SK-N-MC (cell line): ENCODE measurements around the gene CIROP.

ENCODE experiments used
- DNase-seq: peaks from one replicate; pipeline ENCODE4 v3.0.0-alpha.2; 2011; ENCODE audit warnings: low read depth, low spot score
- H3K27ac ChIP-seq: fragments of 200-600 bp; sonication (generic); 2 replicates; pipeline ENCODE4 v1.5.1; 2016; ENCODE audit warnings: mixed run types
- H3K36me3 ChIP-seq: fragments of 200-600 bp; sonication (generic); 2 replicates; pipeline ENCODE4 v1.6.1; 2017; ENCODE audit warnings: antibody characterized with exemption, low read length, mixed read lengths; ENCODE audit not compliant: insufficient read depth
- H3K4me3 ChIP-seq: fragments of 200-600 bp; sonication (generic); 2 replicates; pipeline ENCODE4 v1.5.1; 2016
- H3K9ac ChIP-seq: fragments of 200-600 bp; sonication (generic); 2 replicates; pipeline ENCODE4 v1.8.0; 2017; ENCODE audit warnings: mixed run types, mixed read lengths; ENCODE audit not compliant: insufficient read length
- H3K9me3 ChIP-seq: fragments of 200-600 bp; sonication (generic); 2 replicates; pipeline ENCODE4 v1.6.1; 2017; ENCODE audit warnings: low read depth, mild to moderate bottlenecking, antibody characterized with exemption, low read length, moderate library complexity, mixed read lengths
- EZH2 ChIP-seq: fragments of 200-600 bp; sonication (generic); IDR thresholded peaks from one replicate; pipeline ENCODE4 v1.6.1; 2017; ENCODE audit warnings: antibody characterized with exemption
- FOXP2 ChIP-seq: optimal IDR thresholded peaks from 2 replicates; pipeline ENCODE3; 2011; ENCODE audit warnings: mild to moderate bottlenecking, moderate library complexity; ENCODE audit not compliant: insufficient read depth; ENCODE audit errors: extremely low read length, control extremely low read depth
- POLR2AphosphoS5 ChIP-seq: IDR thresholded peaks from 2 replicates; pipeline ENCODE4 v1.6.1; 2012; ENCODE audit warnings: mild to moderate bottlenecking, low read depth, low read length, borderline replicate concordance

Gene CIROP

DNA sequence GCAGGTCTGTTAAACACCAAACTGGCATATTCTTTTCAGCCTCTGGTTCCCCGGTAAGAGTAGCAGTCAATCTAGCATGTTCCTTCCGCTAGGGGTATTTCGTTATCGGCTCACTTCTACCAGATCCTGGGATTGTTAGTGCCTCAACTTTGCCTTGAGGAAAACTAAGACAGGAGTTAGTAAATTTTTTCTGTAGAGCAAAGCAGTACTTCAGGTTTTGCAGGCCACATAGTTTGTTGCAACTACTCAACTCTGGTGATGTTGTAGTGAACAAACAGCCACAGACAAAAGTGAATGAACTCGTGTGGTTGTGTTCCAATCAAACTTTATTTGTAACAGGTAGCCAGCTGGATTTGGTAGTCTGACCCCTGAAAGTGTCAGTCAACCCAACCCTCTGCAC is 41.2 kb downstream of the CIROP start:
- no peak for DNase-seq
- Histone ChIP-seq H3K27ac (no peak overlapping the region), H3K36me3 (peaks cover 90% of the 10 kb centered on the region), H3K9ac (no peak overlapping the region), H3K9me3 (no peaks in the 10 kb centered on the region), H3K4me3 (no peak overlapping the region)
- TF ChIP-seq POLR2AphosphoS5 = no peak
- no peak for TF ChIP-seq EZH2
- TF ChIP-seq FOXP2 = no peak

DNA sequence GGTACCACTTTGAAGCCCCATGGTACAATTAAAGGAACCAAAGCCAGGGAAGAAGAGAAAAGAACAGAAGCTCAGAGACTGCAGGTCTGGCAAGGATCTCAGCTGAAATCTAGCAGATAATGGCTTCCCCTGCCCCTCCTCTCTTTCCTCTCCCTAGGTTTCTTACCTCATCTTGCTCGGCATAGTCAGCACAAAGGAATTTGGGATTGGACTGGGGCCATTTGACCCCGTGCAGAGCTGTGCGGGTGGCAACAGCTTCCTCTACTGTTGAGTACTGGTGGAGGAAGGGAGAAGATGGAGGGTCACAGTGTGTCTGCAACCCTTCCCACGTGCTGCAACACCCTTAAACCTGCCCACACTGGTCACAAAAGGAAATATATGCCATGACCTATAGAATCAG is 42.8 kb downstream of the CIROP start:
- H3K9me3 ChIP-seq = no peaks in the 10 kb centered on the region
- H3K27ac ChIP-seq = peak overlapping the region; percentile 27
- no peak overlapping the region for H3K9ac ChIP-seq
- H3K4me3 ChIP-seq = no peak overlapping the region
- TF ChIP-seq EZH2 (no peak), POLR2AphosphoS5 (no peak), FOXP2 (no peak)
- peaks cover 75% of the 10 kb centered on the region for H3K36me3 ChIP-seq
- DNase-seq = no peak

DNA sequence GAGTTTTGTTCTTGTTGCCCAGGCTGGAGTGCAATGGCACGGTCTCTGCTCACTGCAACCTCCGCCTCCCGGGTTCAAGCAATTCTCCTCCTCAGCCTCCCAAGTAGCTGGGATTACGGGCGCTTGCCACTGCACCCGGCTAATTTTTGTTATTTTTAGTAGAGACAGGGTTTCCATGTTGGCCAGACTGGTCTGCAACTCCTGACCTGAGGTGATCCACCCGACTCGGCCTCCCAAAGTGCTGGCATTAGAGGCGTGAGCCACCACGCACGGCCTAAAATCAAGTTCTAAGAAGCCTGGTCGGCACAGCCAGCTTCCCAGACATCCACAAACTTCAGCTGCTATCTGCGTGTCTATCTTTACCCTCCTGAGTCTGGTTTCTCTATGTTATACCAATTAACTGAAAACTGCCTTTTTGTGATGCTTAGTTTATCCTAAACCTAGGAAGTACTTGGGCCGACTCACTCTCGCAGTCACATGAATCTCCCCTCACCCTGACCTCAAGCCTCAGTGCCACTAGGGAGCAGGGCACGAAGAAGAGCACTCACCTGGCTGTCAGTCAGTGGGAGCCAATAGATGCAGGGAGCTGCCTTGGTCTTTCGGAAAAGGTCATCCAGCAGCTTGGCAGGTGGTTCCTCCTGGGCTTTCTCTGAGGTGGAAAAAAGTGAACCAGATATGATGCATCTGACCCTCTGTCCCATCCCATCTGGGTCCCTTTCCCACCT is 44.1 kb downstream of the CIROP start:
- Histone ChIP-seq H3K36me3 (peaks cover 62% of the 10 kb centered on the region), H3K9ac (no peak overlapping the region), H3K9me3 (no peaks in the 10 kb centered on the region), H3K27ac (no peak overlapping the region; the same call in 1 of the 2 replicates), H3K4me3 (no peak overlapping the region)
- no peak for TF ChIP-seq POLR2AphosphoS5
- no peak for TF ChIP-seq EZH2
- no peak for TF ChIP-seq FOXP2
- no peak for DNase-seq

DNA sequence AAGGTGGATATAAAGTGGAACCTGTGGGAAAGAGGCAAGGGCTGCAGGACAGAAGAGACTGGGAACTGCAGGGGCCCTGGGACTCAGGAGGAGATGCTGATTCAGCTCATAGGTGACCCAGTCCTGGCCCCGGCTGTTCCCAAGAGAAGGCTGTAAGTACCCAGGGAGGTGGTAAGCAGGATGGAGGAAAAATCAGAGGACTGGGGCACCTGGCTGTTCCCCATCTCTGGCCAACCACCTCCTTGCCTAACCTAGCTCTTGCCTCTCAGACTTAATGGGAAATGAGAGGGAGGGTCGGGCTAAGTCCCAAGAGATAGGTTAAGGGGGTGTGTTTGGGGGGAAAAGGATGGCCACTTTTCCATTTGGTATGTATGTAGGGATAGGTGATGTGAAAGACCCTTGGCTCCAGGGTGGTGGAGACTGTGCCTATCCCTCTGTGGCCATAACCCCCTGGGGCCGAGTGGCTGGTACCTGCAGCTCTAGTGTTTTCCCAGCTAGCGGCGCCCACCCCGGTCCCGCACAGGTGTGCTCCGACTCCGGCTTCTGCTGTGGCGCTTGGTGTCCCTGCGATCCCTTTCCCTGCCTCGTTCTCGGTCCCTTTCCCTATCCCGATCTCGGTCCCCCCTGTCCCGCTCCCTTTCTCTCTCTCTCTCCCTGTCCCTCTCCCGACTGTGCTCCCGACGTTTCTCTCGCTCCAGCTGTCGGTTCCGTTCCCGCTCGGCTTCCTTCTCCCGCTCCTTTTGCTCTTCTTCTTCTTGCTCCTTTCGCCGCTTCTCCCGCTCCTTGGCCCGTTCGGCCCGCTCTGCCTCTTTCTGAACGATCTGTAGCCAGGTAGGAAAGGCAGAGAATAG is 45.9 kb downstream of the CIROP start:
- TF ChIP-seq EZH2 = no peak
- no peak for TF ChIP-seq POLR2AphosphoS5
- no peak for TF ChIP-seq FOXP2
- no peak overlapping the region for H3K4me3 ChIP-seq
- H3K27ac ChIP-seq = peak overlapping the region; percentile 68
- DNase-seq = no peak
- H3K9me3 ChIP-seq = no peaks in the 10 kb centered on the region
- H3K36me3 ChIP-seq = peaks cover 44% of the 10 kb centered on the region
- no peak overlapping the region for H3K9ac ChIP-seq

DNA sequence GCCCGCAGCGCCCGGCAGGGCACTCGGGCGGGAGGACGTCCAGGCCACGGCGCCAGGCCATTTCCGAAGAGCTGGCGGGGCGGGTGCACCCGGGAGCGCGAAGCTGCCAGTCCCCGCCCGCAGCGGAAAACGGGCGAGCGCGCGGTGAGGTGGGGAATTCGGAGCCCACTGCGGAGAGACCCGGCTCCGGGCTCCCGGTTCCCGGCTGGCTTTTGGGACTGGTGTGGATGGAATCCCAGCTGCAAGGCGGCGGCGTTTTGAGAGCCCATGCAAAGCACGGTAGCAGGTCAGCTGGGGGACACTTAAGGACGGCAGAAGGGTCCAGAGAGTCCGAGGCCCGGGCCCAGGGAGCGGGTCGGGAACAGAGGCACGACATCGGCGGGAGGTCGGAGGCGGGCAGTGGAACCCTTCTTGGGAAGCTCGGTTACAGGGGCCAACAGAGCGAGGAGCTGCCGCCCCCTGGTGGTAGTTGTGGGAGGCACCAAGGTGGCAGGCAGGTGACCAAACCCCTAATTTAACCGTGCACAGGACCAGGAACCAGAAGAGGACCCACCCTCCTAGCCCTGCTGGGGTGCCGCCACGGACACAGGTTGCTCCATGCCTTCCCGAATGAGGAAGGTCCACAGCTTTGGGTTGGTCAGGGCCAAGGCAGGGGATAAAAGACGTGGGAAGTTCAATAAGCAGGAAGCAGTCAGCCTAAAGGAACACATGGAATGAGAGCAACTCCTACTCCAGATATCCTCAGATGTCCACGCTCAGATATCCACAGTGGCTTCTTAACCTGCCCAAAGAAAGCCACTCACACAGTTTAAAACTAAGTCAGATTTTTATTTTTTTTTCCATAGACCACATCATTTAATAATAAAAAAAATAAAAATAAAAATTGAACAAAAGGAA is 46.8 kb downstream of the CIROP start:
- Histone ChIP-seq H3K36me3 (peaks cover 35% of the 10 kb centered on the region), H3K27ac (peak overlapping the region; percentile 68; the same call in 1 of the 2 replicates), H3K4me3 (peak overlapping the region; percentile 87), H3K9ac (peak overlapping the region; percentile 53), H3K9me3 (no peaks in the 10 kb centered on the region)
- no peak for TF ChIP-seq FOXP2
- peak; percentile 69 for TF ChIP-seq POLR2AphosphoS5
- DNase-seq = no peak

DNA sequence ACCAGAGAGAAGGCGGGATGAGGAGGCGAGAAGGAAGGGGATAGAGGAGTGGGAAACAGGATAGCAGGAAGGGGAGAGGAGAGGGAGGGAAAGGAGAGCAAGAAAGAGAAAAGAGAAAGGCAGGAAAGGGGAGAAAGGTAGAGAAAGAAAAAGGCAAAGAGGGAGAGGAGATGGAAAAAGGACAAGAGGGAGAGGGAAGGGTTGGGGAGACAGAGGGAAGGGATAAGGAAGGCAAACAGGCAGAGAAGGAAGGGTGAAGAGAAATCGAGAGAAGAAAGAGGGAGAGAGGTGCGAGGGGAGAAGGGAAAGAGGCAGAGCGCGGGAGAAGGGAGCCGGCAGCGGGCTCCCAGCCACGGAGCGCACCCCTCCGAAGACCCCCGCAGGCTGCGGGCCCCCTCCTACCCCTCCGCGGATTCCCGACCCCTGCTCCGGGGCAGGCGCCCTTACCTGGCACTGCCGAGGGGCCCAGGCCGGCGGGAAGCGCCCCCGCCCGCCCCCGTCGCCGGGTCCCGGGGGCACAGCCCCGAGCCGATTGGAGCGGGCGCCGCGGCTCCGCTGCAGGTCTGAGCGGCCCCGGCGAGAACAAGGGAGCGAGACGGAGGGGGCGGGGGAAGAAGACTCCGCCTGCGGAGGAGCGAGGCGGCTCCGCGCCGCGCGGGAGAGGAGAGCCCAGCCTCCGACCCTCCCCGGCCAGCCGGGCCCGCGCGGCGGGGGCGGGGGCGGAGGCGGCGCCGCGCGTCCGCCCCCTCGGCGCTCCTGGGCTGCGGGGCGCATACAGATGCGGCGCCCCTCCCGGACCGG is 47.6 kb downstream of the CIROP start, which contains the start of gene CDH24:
CDH24 (minus strand) TSS at position 565 of the 801 bp plus-strand sequence. CDS start 1,787 bp downstream, outside the sequence.
- TF ChIP-seq FOXP2 = no peak
- no peak for TF ChIP-seq EZH2
- no peak for TF ChIP-seq POLR2AphosphoS5
- no peaks in the 10 kb centered on the region for H3K9me3 ChIP-seq
- H3K9ac ChIP-seq = peak within 1 kb of the TSS; percentile 67
- H3K4me3 ChIP-seq = peak within 1 kb of the TSS; percentile 87
- no peak for DNase-seq
- H3K36me3 ChIP-seq = peaks cover 27% of the 10 kb centered on the region
- H3K27ac ChIP-seq = peak within 1 kb of the TSS; percentile 68; the same call in 1 of the 2 replicates

DNA sequence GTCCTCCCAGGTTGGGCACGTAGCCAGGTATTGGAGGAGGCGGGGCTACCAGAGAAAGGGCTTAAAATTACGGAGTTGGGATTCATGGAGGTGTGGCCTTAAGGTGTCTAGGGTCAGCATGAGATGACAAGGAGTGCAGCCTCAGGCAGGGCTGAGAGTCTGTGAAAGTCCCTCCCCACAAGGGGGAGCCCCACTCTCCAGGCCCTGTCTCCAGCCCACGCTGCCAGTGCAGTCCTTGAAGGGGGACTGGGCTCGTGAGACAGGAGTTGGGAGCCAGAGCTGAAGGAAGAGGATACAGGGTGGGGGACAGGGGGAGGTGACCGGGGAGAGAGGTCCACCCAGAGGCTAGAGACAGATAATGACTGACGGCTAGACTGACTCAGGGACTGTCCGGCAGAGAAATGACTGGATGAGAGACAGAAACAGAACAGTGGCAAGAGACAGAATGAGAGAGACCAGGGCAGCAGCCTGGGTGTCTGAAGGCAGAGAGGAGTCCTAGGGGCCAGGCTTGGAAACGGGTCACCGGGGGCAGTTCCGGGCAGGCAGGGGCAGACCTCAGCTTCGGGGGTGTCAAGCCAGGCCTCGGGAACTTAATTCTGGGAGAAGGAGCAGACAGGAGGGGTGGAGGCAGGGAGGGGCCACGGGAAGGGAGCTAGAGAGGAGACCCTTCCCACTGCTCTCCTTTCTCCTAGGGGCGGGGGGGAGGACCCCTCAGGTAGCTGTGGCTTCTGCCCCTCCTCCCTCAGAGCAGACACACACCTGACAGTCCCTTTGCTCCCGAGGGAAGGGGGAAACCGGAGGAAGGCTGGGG is 48.4 kb downstream of the CIROP start:
- peaks cover 23% of the 10 kb centered on the region for H3K36me3 ChIP-seq
- no peaks in the 10 kb centered on the region for H3K9me3 ChIP-seq
- no peak overlapping the region for H3K27ac ChIP-seq
- TF ChIP-seq POLR2AphosphoS5 (no peak), FOXP2 (no peak), EZH2 (no peak)
- DNase-seq = no peak
- peak overlapping the region; percentile 67 for H3K9ac ChIP-seq
- H3K4me3 ChIP-seq = peak overlapping the region; percentile 87
